GM19438 (cell line): ENCODE results near the gene CD52.

Experiments used
- ATAC-seq: cut with Tn5 transposase; IDR thresholded peaks from one replicate; pipeline ENCODE4 v1.9.1; 2021; ENCODE audit warnings: low read depth; ENCODE audit not compliant: unreplicated experiment

CD52 gene

GRCh38 chr1:26317612-26318337 is at the start of gene CD52:
TSS of gene CD52 (plus strand) at chr1:26317958. CDS start at chr1:26318018, 60 bp downstream.
- no peak for ATAC-seq

- no peak for ATAC-seq
Measured at GRCh38 chr1:26268290-26269197, 49.2 kb upstream of the CD52 start.

GRCh38 chr1:26269198-26269550 is 48.6 kb upstream of the CD52 start:
- no peak for ATAC-seq

GRCh38 chr1:26274801-26275425 is 42.8 kb upstream of the CD52 start:
- no peak for ATAC-seq

- ATAC-seq, result no peak
Measured at GRCh38 chr1:26275580-26276431, 42.0 kb upstream of the CD52 start.

GRCh38 chr1:26276432-26276838 is 41.3 kb upstream of the CD52 start:
- ATAC-seq, result no peak

- no peak for ATAC-seq
Measured at GRCh38 chr1:26277261-26277661, 40.5 kb upstream of the CD52 start.

GRCh38 chr1:26277719-26278118 is 40.0 kb upstream of the CD52 start:
- no peak for ATAC-seq

- ATAC-seq, result no peak
Measured at GRCh38 chr1:26278303-26278702, 39.5 kb upstream of the CD52 start.

GRCh38 chr1:26278724-26279455 is 38.9 kb upstream of the CD52 start:
- no peak for ATAC-seq

- peak; percentile 75 for ATAC-seq
Measured at GRCh38 chr1:26279456-26280332, 38.1 kb upstream of the CD52 start, which contains the start of gene SH3BGRL3. TSS of gene SH3BGRL3 (plus strand) at chr1:26280086. CDS start at chr1:26280156, 70 bp downstream.

GRCh38 chr1:26280333-26281042 is 37.3 kb upstream of the CD52 start:
- no peak for ATAC-seq

GRCh38 chr1:26281091-26281958 is 36.4 kb upstream of the CD52 start:
- no peak for ATAC-seq

- ATAC-seq, result no peak
Measured at GRCh38 chr1:26281971-26282370, 35.8 kb upstream of the CD52 start.

GRCh38 chr1:26282401-26282918 is 35.3 kb upstream of the CD52 start:
- ATAC-seq, result no peak

- ATAC-seq, result no peak
Measured at GRCh38 chr1:26283279-26283853, 34.4 kb upstream of the CD52 start.
